Muscle layer of duodenum (tissue), 2 donors: ENCODE data around the gene ODF2.
"Not testable (repeated sequence)": the region's sequence is repeated elsewhere in the genome, so short reads cannot be mapped to it uniquely, and the experiment has no call there.

Experiments used
- H3K27ac ChIP-seq: one replicate; pipeline ENCODE4 v1.7.0; 2013; ENCODE audit warnings: mild to moderate bottlenecking, low read length
- H3K27me3 ChIP-seq: one replicate; pipeline ENCODE4 v1.7.0; 2013; ENCODE audit warnings: low read depth, mild to moderate bottlenecking, control low read depth, low read length
- H3K36me3 ChIP-seq, 2 donors: one replicate each; pipeline ENCODE4 v1.7.0; 2013; ENCODE audit warnings: low read length in 2 of 2, control low read depth in 1 of 2, mild to moderate bottlenecking in 1 of 2; ENCODE audit not compliant: insufficient read depth in 2 of 2, control insufficient read depth in 1 of 2
- H3K4me1 ChIP-seq, 2 donors: one replicate each; pipeline ENCODE4 v1.7.0; 2013; ENCODE audit warnings: low read length in 2 of 2, mild to moderate bottlenecking in 2 of 2, control low read depth in 1 of 2, moderate library complexity in 1 of 2; ENCODE audit not compliant: insufficient read depth in 2 of 2, control insufficient read depth in 1 of 2
- H3K4me3 ChIP-seq, 2 donors: one replicate each; pipeline ENCODE4 v1.7.0; 2013; ENCODE audit warnings: low read length in 2 of 2, low read depth in 1 of 2, mild to moderate bottlenecking in 1 of 2
- H3K9me3 ChIP-seq, 2 donors: one replicate each; pipeline ENCODE4 v1.7.0; 2013; ENCODE audit warnings: low read length in 2 of 2, control low read depth in 1 of 2, mild to moderate bottlenecking in 1 of 2; ENCODE audit not compliant: control insufficient read depth in 1 of 2
- donor health status: healthy.

The ODF2 gene

GRCh38 chr9:128416432-128417019 lies 39.3 kb upstream of the ODF2 start:
- Histone ChIP-seq H3K27ac (no peak overlapping the region), H3K4me3 (no peak overlapping the region), H3K27me3 (peaks cover 18% of the 10 kb centered on the region), H3K4me1 (peaks cover 0 to 21% of the 10 kb centered on the region in 2 donors), H3K9me3 (no peaks in the 10 kb centered on the region), H3K36me3 (no peaks in the 10 kb centered on the region)

- no peak overlapping the region for H3K27ac ChIP-seq
- peaks cover 0 to 25% of the 10 kb centered on the region in 2 donors for H3K4me1 ChIP-seq
Measured at GRCh38 chr9:128419061-128419925, 36.5 kb upstream of the ODF2 start.

GRCh38 chr9:128420060-128420650 lies 35.7 kb upstream of the ODF2 start:
- H3K27ac ChIP-seq = no peak overlapping the region
- H3K4me1 ChIP-seq = peaks cover 0 to 25% of the 10 kb centered on the region in 2 donors
- H3K9me3 ChIP-seq = no peaks in the 10 kb centered on the region
- peak overlapping the region; percentile 48 to 94 for H3K4me3 ChIP-seq
- peaks cover 0 to 3% of the 10 kb centered on the region in 2 donors for H3K36me3 ChIP-seq
- H3K27me3 ChIP-seq = peaks cover 18% of the 10 kb centered on the region

More at GRCh38 chr9:128419061-128419925, 36.5 kb upstream of the ODF2 start:
- H3K9me3 ChIP-seq = no peaks in the 10 kb centered on the region
- peak overlapping the region in 1 of 2 donors; percentile 94 for H3K4me3 ChIP-seq
- peaks cover 0 to 3% of the 10 kb centered on the region in 2 donors for H3K36me3 ChIP-seq
- H3K27me3 ChIP-seq = peaks cover 18% of the 10 kb centered on the region

- Histone ChIP-seq H3K9me3 (no peaks in the 10 kb centered on the region), H3K4me3 (peak within 1 kb of the TSS; percentile 48 to 94), H3K27me3 (peaks cover 18% of the 10 kb centered on the region), H3K36me3 (peaks cover 0 to 3% of the 10 kb centered on the region in 2 donors), H3K4me1 (peaks cover 0 to 25% of the 10 kb centered on the region in 2 donors), H3K27ac (no peak within 1 kb of the TSS)
Measured at GRCh38 chr9:128420651-128421481, 34.9 kb upstream of the ODF2 start, which contains the start of gene CERCAM. CERCAM (plus strand) TSS chr9:128420857; CDS start chr9:128420878, 21 bp downstream.

GRCh38 chr9:128421482-128421996 lies 34.3 kb upstream of the ODF2 start:
- H3K4me3 ChIP-seq = peak overlapping the region; percentile 37 to 94
- H3K27ac ChIP-seq = no peak overlapping the region
- no peaks in the 10 kb centered on the region for H3K9me3 ChIP-seq
- H3K36me3 ChIP-seq = peaks cover 0 to 3% of the 10 kb centered on the region in 2 donors
- peaks cover 0 to 25% of the 10 kb centered on the region in 2 donors for H3K4me1 ChIP-seq
- H3K27me3 ChIP-seq = peaks cover 11% of the 10 kb centered on the region

GRCh38 chr9:128422022-128422782 lies 33.6 kb upstream of the ODF2 start:
- H3K4me3 ChIP-seq, H3K27ac ChIP-seq: not testable (repeated sequence)

GRCh38 chr9:128422783-128423150 lies 33.0 kb upstream of the ODF2 start:
- Histone ChIP-seq H3K4me3 (no peak overlapping the region), H3K36me3 (peaks cover 0 to 3% of the 10 kb centered on the region in 2 donors), H3K9me3 (no peaks in the 10 kb centered on the region), H3K4me1 (peaks cover 0 to 25% of the 10 kb centered on the region in 2 donors), H3K27me3 (peaks cover 10% of the 10 kb centered on the region), H3K27ac (no peak overlapping the region)

More at GRCh38 chr9:128422022-128422782, 33.6 kb upstream of the ODF2 start:
- H3K9me3 ChIP-seq, H3K36me3 ChIP-seq, H3K27me3 ChIP-seq: not testable (repeated sequence)
- H3K4me1 ChIP-seq = peaks cover 0 to 25% of the 10 kb centered on the region in 2 donors

GRCh38 chr9:128423356-128423755 lies 32.5 kb upstream of the ODF2 start:
- H3K4me3 ChIP-seq, H3K27ac ChIP-seq, H3K36me3 ChIP-seq, H3K27me3 ChIP-seq, H3K9me3 ChIP-seq: not testable (repeated sequence)
- peaks cover 0 to 25% of the 10 kb centered on the region in 2 donors for H3K4me1 ChIP-seq

- Histone ChIP-seq H3K27me3 (peaks cover 3% of the 10 kb centered on the region), H3K36me3 (peaks cover 0 to 11% of the 10 kb centered on the region in 2 donors), H3K4me3 (no peak overlapping the region), H3K4me1 (peaks cover 0 to 19% of the 10 kb centered on the region in 2 donors), H3K9me3 (no peaks in the 10 kb centered on the region), H3K27ac (no peak overlapping the region)
Measured at GRCh38 chr9:128424268-128424780, 31.5 kb upstream of the ODF2 start.
